ENCODE measurements around the gene DAB2.

DNA sequence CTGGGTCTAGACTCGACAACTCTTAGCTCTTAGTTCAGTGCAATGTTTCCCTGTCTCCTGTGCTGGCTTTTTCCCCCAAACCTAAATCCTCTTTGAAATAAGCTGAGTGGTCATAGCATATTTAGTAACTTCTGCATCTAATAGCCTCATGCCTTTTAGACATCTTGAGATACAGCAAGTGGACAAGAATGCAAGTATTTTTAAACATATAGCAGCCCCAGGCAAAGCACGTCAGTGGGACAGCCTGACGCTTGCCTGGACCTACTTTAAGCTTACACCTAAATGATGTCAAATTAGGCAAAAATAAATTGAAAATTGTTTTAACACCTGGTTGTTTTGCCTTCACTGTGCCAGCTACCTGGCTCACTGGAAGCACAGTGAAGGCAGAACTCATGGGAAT is 68.5 kb downstream of the DAB2 start:
- TF ChIP-seq, protein P1, sequence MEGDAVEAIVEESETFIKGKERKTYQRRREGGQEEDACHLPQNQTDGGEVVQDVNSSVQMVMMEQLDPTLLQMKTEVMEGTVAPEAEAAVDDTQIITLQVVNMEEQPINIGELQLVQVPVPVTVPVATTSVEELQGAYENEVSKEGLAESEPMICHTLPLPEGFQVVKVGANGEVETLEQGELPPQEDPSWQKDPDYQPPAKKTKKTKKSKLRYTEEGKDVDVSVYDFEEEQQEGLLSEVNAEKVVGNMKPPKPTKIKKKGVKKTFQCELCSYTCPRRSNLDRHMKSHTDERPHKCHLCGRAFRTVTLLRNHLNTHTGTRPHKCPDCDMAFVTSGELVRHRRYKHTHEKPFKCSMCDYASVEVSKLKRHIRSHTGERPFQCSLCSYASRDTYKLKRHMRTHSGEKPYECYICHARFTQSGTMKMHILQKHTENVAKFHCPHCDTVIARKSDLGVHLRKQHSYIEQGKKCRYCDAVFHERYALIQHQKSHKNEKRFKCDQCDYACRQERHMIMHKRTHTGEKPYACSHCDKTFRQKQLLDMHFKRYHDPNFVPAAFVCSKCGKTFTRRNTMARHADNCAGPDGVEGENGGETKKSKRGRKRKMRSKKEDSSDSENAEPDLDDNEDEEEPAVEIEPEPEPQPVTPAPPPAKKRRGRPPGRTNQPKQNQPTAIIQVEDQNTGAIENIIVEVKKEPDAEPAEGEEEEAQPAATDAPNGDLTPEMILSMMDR (IDR thresholded peaks at IDR 0.05; ENCODE audit: low read length): no peak
- no peak for TF ChIP-seq EZH2 (IDR thresholded peaks at IDR 0.05; ENCODE audit: borderline replicate concordance, low read length)
